Activated effector memory CD4-positive, alpha-beta T cell treated with Interleukin-2 at 50 U/mL for 16 hours (primary cell): Measurements from ENCODE around the gene NFATC4.

Source experiments
- DNase-seq: peaks from one replicate; pipeline ENCODE4 v3.0.0-alpha.2; 2020

Gene NFATC4

DNA sequence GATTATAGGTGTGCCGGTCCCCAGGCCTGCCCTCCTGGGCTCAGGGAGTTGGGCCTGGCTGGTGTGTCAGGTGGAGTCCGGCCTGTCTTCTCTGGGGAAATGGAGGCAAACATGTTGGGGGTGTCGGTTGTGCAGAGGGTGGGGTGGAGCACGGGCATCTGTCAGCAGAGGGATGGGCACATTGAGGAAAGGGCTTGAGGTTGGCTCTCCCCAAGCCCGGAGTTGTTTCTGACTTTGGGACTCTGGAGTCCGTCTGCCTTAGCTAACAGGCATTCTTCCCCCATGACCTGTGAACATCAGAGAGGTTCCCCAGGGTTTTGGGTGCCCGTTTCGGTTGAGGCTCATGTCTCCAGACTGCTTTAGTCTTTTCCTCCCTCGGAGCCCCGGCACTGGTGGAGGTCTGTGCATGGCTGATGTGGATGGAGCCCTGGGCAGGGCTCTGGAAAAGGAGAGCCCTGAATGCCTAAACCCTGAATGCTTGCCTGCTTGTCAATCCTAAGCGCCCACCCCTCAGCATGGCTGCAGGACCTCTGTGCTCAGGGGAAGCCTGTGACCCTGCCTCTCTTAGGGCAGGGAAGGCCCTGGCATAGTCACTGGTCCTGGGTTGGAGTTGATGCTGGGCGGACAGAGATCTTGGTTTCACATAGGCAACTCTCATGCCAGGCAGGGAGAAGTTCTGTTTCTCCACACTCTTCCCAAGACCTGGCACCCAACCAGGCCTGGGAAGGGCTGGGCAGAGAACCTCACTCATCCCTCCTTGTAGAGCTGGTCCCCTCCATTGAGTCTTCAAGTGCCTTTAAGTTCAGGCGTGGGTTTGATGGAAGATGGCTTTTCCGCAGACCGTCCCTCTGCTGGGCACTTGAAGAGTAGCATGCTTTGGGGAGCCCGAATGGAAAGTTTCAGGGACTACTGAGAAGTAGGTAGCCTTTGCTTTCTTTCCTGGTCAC, 43.7 kb downstream of the NFATC4 start:
- DNase-seq, result no peak

GRCh38 chr14:24414077-24414476, 46.1 kb downstream of the NFATC4 start:
- DNase-seq, result no peak

DNA sequence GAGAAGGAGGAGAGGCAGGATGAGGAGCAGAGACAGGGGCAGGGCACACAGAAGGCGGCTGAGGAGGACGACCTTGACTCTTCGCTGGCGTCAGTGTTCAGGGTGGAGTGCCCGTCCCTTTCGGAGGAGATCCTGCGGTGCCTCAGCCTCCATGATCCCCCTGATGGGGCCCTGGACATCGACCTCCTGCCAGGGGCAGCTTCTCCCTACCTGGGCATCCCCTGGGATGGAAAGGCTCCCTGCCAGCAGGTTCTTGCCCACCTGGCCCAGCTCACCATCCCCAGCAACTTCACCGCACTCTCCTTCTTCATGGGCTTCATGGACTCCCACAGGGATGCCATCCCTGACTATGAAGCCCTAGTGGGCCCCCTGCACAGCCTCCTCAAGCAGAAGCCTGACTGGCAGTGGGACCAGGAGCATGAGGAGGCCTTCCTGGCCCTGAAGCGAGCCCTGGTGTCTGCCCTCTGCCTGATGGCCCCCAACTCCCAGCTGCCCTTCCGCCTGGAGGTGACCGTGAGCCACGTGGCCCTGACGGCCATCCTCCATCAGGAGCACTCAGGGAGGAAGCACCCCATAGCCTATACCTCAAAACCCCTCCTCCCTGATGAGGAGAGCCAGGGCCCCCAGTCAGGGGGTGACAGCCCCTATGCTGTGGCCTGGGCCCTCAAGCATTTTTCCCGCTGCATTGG, 46.9 kb downstream of the NFATC4 start:
- DNase-seq, result no peak

GRCh38 chr14:24415421-24416253, 47.7 kb downstream of the NFATC4 start:
- DNase-seq, result no peak

- no peak for DNase-seq
Observed at GRCh38 chr14:24416254-24416931, 48.4 kb downstream of the NFATC4 start.

GRCh38 chr14:24416932-24417619, 49.1 kb downstream of the NFATC4 start:
- no peak for DNase-seq

DNA sequence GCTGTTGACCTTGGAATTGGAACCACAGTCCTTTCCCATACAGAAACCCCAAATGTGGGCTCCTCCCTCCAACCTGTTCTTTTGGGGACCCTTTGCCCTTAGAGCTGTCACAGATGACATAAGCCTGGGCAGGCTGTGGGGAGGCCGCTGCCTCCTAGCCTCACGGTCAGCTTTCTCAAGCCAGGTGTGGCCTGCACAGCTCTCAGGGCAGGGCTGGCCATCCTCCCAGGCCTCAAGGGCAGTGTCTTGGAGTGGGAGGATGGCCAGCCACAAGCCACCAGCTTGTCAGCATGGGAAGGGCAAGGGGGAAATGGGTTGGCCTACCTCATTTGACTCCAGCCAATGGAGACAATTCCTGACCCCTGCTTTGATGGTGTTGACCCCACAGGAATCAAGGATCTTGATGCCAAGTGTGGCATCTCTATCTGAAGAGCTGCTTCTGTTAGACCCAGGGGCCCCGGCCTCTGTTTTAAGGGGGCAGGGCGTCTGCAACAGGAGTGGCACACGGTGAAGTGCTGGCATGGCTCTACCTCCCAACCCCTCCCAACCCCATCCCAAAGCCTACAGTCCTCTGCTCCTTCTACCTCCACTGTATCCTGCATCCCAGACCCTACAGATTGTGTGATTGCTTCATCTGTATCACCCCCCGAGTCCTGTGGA, 50.0 kb downstream of the NFATC4 start:
- no peak for DNase-seq

DNA sequence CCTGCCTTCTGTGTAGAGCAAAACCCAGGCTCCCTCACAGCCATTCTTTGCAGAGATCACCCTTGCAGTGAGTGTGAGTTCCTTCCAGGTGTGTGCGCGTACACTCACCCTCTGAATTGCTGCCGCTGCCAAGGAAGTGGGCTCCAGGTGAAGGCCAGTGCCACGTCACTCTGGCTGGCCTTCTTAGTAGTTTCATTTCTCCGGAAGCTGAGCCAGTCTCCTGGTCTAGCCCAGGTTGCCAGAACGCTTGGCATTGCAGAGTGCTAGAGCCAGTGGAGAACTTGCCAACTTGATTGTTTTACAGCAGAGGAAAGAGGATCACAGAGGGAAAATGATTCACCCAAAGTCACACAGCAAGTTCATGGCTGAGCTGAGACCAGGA, 50.5 kb downstream of the NFATC4 start:
- DNase-seq, result no peak

DNA sequence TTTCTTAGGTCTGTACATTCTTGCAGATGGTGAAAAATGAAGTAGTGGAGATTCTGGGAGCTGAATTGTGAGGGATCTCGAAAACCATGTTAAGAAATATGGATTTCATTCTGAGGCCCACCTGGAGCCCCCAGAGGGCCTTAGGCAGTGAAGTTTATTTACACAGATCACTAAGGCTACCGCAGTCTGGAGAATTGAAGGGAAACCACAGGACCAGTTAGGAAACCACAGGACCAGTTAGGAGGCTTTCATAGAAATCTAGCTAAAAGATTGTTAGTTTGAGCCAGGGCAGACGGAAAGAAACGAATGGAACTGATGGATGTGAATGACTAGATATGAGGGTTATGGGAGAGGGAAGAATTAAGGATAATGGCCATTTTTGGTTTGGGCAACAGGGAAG, 54.3 kb downstream of the NFATC4 start:
- no peak for DNase-seq

DNA sequence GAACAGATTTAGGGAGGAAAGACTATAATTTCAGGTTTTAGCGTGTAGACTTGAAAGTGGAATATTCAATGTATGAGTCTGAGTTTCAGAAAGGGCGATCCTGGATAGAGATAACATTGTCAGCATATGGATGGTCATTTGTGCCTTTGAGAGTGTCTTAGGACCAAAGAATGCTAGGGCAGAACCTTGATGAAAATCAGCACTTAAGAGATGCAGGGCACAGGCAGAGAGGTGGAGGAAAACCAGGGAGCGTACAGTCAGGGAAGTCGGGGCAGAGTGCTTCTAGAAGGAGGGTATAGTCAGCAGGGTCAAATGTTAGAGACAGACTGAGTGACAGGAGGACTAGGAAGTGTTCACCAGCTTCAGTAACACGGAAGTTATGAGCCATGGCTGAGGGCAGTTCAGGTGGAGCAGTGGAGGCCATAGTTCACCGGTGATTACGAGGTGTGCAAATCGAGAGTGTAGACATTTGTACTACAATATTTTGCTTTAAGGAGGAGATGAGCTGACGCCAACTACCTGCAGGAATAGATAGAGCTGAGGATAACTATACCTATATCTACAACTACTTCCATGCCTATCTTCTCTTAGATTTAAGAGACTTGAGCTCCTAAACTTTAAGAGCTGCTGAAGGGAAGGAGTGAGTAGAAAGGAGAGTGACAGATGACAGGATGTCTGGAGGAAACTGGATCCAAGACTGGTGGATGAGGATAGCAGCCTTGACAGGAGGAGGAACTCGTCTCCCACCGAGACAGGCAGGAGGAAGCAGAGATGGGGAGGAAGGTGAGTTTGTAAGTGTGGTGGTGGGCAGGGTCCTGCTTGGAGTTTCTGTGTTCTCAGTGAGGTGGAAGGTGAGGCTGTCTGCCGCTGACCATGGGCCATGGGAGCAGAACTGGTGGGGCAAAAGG, 55.0 kb downstream of the NFATC4 start:
- DNase-seq, result no peak

DNA sequence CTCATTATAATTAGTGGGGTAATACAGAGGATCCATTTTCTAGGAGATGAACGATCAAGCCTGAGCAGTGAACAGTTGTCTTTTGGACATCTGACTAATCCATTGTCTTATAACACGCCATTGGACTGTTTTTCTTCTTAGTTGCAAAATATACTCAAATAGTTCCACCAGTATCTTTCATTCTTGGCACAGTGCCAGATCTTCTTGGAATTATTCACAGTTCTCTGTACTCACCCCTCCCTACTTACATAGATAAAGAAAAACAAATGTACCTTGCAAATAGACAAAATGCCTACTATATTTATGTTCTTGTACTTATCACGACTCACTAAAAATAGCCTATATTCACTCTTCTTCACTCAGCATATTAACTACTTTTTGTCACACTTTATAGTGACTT, 57.7 kb downstream of the NFATC4 start:
- DNase-seq, result no peak

GRCh38 chr14:24426150-24426911, 58.3 kb downstream of the NFATC4 start:
- no peak for DNase-seq

GRCh38 chr14:24426912-24427536, 59.0 kb downstream of the NFATC4 start:
- DNase-seq, result no peak

GRCh38 chr14:24427537-24428508, 59.8 kb downstream of the NFATC4 start:
- DNase-seq, result no peak

- DNase-seq, result no peak
Observed at GRCh38 chr14:24428628-24429394, 60.8 kb downstream of the NFATC4 start.
